GM18909 (cell line): ENCODE data around the gene KDM4C.

Source experiments
- ATAC-seq: cut with Tn5 transposase; IDR thresholded peaks from one replicate; pipeline ENCODE4 v1.9.1; 2021; ENCODE audit warnings: mild to moderate bottlenecking; ENCODE audit not compliant: unreplicated experiment, poor library complexity

Gene KDM4C

DNA sequence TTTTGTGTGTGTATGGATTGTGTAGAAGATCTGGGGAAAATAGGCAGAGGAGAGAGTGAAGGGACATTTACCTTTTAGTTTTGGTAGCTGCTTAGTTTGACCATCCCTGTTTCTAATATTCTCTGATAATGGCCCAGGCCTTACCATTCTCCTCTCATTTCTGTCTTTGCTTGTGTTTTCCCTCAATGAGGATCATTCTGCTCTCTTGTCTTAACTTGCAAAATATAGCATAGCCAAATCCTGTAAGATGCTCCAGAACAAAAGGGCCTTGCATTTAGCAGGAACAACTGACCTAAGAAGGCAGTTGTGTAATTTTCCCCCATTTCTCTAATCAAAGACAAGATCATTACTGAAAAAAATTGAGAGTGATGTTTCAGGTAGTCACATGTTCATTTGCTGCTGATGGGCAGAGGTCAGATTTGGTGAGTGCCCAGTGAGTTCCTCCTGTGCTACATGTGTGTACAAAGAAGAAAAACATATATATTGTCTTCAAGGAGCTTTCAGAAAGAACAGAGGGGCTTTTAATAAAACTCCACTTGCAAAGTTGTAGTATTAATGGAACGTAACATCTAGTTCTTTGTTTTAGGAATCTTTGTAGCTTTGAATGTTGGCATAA is 139.5 kb downstream of the KDM4C start:
- no peak for ATAC-seq

DNA sequence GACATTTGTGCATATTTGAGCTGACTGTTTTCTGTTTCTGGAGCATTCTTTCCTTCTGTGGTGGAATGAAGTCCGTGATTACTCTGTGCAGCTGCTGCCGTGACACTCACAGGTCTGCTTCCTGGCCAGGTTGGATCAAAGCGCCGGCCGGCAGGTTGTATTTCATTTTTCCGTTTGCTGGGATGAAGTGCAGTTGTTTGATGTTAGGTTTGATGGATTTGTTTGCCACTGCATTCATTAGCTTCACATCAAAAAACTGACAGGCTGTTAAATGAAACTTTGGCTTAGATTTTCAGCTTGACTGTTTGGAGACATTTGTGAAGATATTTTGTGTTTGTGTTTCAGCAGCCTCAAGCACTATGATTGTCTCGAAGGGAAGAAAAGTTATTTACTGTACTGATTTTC is 140.1 kb downstream of the KDM4C start:
- no peak for ATAC-seq

DNA sequence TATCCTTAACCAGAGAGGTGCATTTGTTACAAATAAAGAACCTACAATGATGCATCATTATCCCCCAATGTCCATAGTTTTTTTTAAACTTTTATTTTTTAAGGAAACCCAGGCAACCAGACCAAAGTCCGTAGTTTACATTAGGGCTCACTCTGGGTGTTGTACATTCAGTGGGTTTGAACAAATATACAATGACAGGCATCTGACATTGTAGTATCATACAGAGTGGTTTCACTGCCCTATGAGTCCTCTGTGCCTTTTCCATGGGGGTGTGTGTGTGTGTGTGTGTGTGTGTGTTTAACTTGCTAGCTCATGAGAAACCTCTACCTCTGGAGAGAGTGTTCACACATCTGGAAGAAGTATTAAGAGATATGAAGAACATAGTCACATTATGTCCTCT is 141.5 kb downstream of the KDM4C start:
- no peak for ATAC-seq

DNA sequence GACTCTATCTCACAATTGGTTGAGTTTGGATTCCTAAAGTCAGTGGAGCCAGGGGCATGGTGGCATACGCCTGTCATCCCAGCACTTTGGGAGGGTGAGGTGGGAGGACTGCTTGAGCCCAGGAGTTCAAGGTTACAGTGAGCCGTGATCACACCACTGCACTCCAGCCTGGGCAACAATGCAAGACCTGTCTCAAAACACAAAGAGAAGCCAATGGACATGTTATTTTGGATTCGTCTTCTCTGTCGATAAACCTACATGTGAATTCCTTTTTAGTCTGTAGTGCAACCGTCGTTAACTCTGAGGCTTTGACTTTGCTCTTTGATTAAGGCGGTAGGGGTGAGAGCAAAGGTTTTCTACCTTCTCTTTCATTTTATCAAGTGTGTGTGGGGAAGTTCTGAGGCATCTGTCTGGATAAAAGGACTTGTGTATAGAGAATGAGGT is 142.7 kb downstream of the KDM4C start:
- ATAC-seq, result no peak

DNA sequence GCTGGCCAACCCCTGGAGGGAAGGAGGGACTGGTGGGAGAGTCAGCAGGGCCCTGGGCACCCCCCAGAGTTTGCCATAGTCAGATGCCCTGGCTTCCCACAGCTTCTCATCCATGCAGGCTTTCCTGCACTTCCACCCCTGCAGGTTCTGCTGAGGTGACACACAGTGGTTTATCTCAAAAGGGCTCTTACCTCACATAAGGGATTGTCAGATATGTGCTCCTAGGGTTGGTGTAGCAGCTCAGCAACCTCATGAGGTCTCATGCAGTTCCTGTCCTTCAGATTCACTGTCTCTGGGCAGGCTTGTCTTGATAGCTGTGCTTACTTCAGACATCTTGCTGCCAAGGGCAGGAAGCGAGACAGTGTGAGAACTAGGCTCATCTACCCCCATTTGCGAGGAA is 143.4 kb downstream of the KDM4C start:
- no peak for ATAC-seq

- no peak for ATAC-seq
Measured at GRCh38 chr9:6902423-6902822, 144.7 kb downstream of the KDM4C start.

GRCh38 chr9:6904371-6904770 is 146.6 kb downstream of the KDM4C start:
- ATAC-seq, result no peak

DNA sequence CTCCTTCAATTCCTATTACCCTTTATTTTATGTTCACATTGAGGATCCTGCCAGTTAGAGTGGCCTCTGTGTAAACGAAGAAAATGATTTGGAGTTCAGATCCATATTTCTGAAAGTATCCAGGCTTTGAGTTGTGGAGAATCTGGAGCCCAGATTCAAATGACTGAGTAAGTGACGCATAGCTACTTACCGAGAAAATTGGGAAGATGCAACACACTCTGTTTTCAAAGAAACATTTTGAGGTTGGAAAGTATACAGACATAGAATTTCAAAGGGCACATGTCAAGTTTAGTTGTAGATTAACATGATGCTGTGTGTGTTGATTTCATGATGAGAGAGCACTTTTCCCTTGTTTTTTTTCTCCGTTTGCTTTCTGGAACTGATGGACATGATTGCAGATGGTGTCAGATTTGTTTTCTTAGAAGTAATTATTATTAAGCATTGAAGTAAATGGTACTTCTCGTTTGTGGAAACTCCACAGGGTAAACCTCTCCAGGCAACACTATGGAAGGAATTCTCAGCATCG is 148.1 kb downstream of the KDM4C start:
- ATAC-seq, result no peak

GRCh38 chr9:6907772-6908381 is 150.1 kb downstream of the KDM4C start:
- ATAC-seq, result no peak

DNA sequence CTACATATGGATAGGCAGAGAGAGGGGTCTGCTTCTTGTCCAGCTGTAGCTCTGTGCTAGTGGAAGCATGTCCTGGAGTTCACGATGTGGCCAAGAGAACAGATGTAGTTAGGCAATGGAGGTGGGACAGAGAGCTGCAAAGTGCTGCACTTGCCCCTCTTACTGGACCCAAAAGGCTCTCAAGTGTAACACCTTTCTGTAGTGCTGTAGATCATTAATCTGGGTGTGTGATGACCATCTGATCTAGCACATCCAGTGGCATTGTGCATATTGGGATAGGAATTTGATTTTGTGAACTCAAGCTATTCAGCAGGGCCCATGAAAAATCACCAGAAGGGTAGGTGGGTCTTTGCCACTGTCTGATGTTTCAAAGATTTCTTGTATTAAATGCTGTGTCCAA is 151.4 kb downstream of the KDM4C start:
- no peak for ATAC-seq

DNA sequence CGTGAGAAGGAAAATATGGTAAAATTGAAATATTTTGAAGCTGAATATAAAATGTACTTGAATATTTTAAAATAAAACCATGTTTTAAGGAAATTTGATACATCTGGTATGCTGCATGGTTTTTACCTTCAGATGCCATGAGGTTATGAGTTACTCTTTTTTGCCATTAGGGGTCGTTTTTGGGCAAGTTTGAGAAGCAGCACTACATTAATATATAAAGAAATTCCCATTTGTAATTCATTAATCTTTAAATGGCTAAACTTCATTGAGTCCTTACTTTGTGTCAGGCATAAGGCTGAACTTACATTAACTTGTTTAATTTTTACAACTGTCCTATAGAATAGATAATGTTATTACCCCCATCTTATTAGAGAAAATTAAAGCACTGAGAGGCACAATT is 152.3 kb downstream of the KDM4C start:
- ATAC-seq, result no peak

DNA sequence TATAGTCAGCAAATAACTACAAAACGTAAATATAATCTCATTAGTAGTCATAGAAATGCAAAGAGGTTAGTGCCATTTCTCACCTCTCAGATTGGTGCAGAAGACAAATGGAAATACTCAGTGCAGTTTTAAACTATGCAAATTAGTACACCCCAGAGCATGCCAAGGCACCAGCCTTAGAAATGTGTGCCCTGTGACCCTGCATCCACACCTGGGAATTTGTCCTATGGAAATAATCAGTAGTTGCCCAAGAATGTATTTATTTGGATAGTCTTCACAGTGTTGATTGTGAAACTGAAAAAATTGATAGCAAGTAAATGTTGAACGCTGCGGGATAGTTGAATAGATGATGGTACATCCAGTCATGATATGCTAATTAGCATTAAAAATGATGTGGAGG is 152.7 kb downstream of the KDM4C start:
- ATAC-seq, result no peak

DNA sequence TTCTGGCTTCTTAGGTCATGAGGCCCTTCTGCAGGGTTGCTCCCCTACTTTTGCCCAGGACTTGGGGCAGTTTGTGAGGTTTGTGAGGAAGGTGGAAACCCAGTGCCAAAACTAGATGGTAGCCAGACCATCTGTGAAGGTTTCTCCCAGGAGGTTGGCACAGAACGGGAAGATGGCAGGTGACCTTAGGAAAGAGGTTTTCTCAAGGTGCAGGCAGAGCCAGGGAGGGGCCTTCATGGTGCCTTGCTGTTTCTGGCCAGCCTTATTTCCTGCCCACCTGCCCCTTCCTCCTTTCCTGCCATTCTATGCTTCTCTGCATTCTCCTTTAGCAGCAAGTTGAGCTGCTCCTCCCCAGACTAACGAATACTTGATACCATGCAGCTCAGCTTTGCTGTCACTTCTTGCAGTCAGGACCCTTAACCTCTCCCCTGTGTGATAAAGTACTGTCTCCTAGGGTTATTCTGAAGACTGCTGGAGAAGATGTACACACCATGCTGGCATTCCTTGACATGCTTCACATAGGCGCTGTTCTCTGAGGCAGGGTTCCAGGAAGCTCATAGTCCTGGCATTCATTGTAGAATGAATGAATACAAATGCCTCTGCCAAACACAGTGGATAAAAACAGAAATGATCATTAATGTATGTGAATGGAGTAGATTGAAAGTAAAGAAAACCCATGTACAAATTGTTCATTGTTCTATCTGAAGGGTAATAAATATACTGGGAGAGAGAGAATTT is 154.3 kb downstream of the KDM4C start:
- ATAC-seq, result no peak

DNA sequence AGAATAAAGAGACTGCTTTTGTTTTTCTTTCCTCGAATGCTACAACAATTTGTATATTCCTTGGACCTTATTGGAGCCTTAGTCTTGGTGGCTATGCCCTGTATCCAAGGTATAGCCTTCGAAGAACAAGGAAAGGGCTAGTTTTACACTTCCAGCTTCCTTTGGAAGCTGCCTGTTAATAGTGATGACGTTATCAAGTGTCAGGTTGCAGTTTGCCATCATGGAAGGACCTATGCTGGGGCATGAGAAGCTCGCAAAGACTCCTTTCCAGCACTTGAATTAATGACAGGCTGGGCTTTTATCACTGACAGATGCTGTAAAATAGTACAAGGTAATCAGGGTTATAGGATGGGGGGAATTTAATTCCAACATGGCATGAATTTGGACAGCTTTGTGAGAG is 157.9 kb downstream of the KDM4C start:
- ATAC-seq, result no peak

DNA sequence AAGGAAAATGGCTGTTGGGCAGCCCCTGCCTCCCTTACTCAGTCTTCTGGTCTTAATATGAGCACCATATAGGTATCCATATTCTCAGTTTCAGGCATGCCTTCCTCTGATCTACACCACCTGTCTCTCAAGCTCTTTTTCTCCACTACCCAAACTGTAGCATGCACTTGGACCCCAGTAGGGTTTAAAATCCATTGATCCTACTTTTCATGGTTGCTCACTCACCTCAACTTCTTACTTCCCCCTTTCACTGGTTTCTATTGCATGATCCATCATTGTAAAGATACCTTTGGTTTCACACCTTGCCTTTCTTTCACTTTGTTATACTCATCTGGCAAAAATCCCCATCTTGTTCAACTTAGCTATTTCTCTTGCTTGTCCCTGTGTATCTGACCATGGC is 159.4 kb downstream of the KDM4C start:
- peak; percentile 89 for ATAC-seq

- no peak for ATAC-seq
Measured at GRCh38 chr9:6920041-6920440, 162.3 kb downstream of the KDM4C start.

DNA sequence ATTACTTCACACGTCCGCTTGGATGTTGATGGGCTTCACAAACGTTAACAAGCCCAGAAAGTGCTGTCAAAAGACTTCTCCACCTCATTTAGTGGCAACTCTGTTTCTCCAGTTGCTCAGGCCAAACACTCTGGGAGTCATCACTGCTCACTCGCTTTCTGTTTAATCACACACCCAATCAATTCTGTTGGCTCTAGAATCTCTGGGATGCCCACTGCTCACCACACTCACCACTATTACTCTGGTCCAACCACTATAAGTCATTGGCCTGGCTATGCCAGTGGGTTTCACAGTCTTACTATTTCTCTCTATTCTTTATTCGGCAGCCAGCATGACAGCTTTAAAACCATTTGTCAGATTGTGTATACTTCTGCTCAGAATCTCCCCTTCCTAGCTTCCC is 163.5 kb downstream of the KDM4C start:
- ATAC-seq, result no peak

DNA sequence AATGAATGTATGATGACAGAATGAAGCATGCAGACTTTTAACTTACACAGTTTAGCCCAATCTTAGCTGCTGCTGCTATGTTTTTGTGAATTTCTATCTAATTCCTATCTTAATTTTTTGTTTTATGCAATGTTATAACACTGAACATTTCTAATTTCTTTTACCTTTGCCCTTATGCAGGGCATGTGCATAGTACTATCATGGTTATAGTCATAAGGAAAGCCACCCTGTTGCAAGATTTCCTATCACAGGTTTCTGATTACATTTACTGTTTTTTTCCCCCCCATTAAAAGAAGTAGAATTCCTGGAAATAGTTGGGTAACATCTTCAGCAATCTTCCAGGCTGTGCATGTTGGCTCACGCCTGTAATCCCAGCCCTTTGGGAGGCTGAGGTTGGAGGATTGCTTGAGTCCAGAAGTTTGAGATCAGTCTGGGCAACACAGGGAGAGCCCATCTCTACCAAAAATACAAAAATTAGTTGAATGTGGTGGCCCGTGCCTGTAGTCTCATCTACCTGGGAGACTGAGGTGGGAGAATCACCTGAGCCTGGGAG is 164.4 kb downstream of the KDM4C start:
- no peak for ATAC-seq

DNA sequence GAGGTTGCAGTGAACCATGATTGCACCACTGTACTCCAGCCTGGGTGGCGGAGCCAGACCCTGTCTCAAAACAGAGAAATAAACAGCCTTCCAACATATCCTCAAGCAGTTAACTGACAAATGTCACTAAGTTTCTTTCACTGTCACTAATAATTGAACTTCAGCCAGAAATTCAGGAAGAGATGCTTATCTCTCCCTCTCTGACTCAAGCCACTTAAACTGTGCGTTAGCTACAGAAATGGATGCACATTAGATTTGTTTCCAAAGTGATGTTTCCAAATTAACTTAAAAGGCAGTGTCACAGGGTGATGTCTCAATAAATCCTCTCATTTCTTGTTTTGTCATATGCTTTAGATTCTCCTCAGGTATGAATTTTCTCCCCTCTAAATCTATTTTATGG is 164.9 kb downstream of the KDM4C start:
- no peak for ATAC-seq

GRCh38 chr9:6923086-6923485 is 165.3 kb downstream of the KDM4C start:
- no peak for ATAC-seq

- ATAC-seq, result no peak
Measured at GRCh38 chr9:6924149-6924548, 166.4 kb downstream of the KDM4C start.
